ENCODE data around the gene ABTB2.
A peak's percentile ranks its signal among the peaks of the same experiment; 100 is the strongest.

The ABTB2 gene

GRCh38 chr11:34134765-34135164, 223.0 kb downstream of the ABTB2 start:
- no peak for DNase-seq

- DNase-seq, result no peak
These were observed 225.4 kb downstream of the ABTB2 start for GRCh38 chr11:34132261-34132965.

- no peak for DNase-seq
These were observed 229.0 kb downstream of the ABTB2 start for GRCh38 chr11:34128824-34129223.

- no peak for DNase-seq
These were observed 230.6 kb downstream of the ABTB2 start for GRCh38 chr11:34126959-34127848.

GRCh38 chr11:34124885-34125668, 232.7 kb downstream of the ABTB2 start:
- DNase-seq, result no peak

- no peak for DNase-seq
These were observed 237.2 kb downstream of the ABTB2 start for GRCh38 chr11:34120651-34121050.

GRCh38 chr11:34114471-34114870, 243.3 kb downstream of the ABTB2 start:
- DNase-seq, result no peak

- no peak for DNase-seq
These were observed 243.8 kb downstream of the ABTB2 start for GRCh38 chr11:34114014-34114413.

GRCh38 chr11:34111722-34112270, 246.0 kb downstream of the ABTB2 start:
- DNase-seq, result no peak

- no peak for DNase-seq
These were observed 251.8 kb downstream of the ABTB2 start for GRCh38 chr11:34105957-34106504.

- peak; percentile 99 for DNase-seq
These were observed 252.5 kb downstream of the ABTB2 start, which contains the start of gene NAT10 for GRCh38 chr11:34105079-34105956. Gene NAT10, plus strand, starts transcription at chr11:34105629. Its CDS starts 2,597 bp downstream, at chr11:34108226.

GRCh38 chr11:34104680-34105078, 253.1 kb downstream of the ABTB2 start:
- no peak for DNase-seq
